GM12878 (cell line): ENCODE results near the gene TMEM30A. TPM values are rescaled to one million over a fixed set of nuclear protein-coding genes. Genes with fewer than 3 reads are reported as not detected.

Source experiments
- ATAC-seq: fragments of 200-7000 bp; cut with Tn5 transposase; 3 replicates; pipeline ENCODE4 v1.9.1; 2020; ENCODE audit warnings: mild to moderate bottlenecking, moderate library complexity
- BruUV-seq: library from RNA; stranded (reverse); fragments of 400-500 nt; replicated peaks from 2 replicates; lab custom pipeline; 2021; lab: Mats Ljungman, UMichigan
- CTCF ChIA-PET: fragments of 300-600 bp; sonication (Branson Sonifier 250); formaldehyde crosslinking; extraction: SDS; loops from one replicate; lab custom pipeline; 2021; ENCODE audit warnings: inconsistent platforms; lab: Yijun Ruan, JAX
- POLR2A ChIA-PET: fragments of 350-600 bp; formaldehyde crosslinking; extraction: SDS; loops from one replicate; lab custom pipeline; 2021; ENCODE audit warnings: inconsistent platforms; lab: Charles Lee
- RAD21 ChIA-PET: fragments of 300-600 bp; sonication (Branson Sonifier 250); formaldehyde crosslinking; loops from one replicate; lab custom pipeline; 2023; ENCODE audit warnings: antibody characterized with exemption; ENCODE audit not compliant: unreplicated experiment; lab: Charles Lee
- SMC1A ChIA-PET: fragments of 300-600 bp; sonication (Branson Sonifier 250); formaldehyde crosslinking; loops from one replicate; lab custom pipeline; 2023; ENCODE audit not compliant: unreplicated experiment, uncharacterized antibody; lab: Charles Lee
- DNase-seq: peaks from one replicate; pipeline ENCODE4 v3.0.0-alpha.2; 2011; ENCODE audit warnings: low read depth, low spot score
- FAIRE-seq: peaks from 3 replicates; lab custom pipeline; 2011; peaks lifted over from hg19 to GRCh38; lab: Jason Lieb, UNC
- H2AFZ ChIP-seq: 2 replicates; pipeline ENCODE4 v1.6.0; 2011; ENCODE audit warnings: low read depth, low read length, control low read depth; ENCODE audit not compliant: control insufficient read depth
- H3K27ac ChIP-seq: 2 replicates; pipeline ENCODE4 v1.5.1; 2011; ENCODE audit warnings: control low read depth; ENCODE audit not compliant: control insufficient read depth, insufficient read depth
- H3K27me3 ChIP-seq, 2 experiments: replicated peaks in 1 of 2; 2 replicates each; pipeline versions ENCODE4 v1.6.0 to v1.6.1; 2011; ENCODE audit warnings: low read length in 1 of 2; ENCODE audit not compliant: control insufficient read depth in 2 of 2, insufficient read depth in 2 of 2
- H3K36me3 ChIP-seq, 2 experiments: 2 replicates each; pipeline ENCODE4 v1.5.1; 2011; ENCODE audit warnings: low read length in 1 of 2; ENCODE audit not compliant: control insufficient read depth in 2 of 2, insufficient read depth in 2 of 2
- H3K4me1 ChIP-seq: 2 replicates; pipeline ENCODE4 v1.6.1; 2011; ENCODE audit warnings: mild to moderate bottlenecking, low read length, moderate library complexity, mixed read lengths; ENCODE audit not compliant: control insufficient read depth, insufficient read depth
- H3K4me2 ChIP-seq: 2 replicates; pipeline ENCODE4 v1.6.0; 2011; ENCODE audit warnings: control low read depth; ENCODE audit not compliant: control insufficient read depth, insufficient read depth
- H3K4me3 ChIP-seq: fragments of 200-600 bp; sonication (generic); 2 replicates; pipeline ENCODE4 v1.5.1; 2016
- H3K79me2 ChIP-seq: 2 replicates; pipeline ENCODE4 v1.6.0; 2011; ENCODE audit warnings: low read length; ENCODE audit not compliant: control insufficient read depth, insufficient read depth
- H3K9ac ChIP-seq: 2 replicates; pipeline ENCODE4 v1.8.0; 2011; ENCODE audit warnings: low read length, control low read depth, mixed read lengths; ENCODE audit not compliant: control insufficient read depth, insufficient read depth
- H3K9me3 ChIP-seq: replicated peaks from 3 replicates; pipeline ENCODE4 v1.5.1; 2011; ENCODE audit warnings: mild to moderate bottlenecking, low read length; ENCODE audit not compliant: control insufficient read depth, insufficient read depth
- H4K20me1 ChIP-seq: 2 replicates; pipeline ENCODE4 v1.6.0; 2011; ENCODE audit not compliant: control insufficient read depth, insufficient read depth
- CHD2 ChIP-seq: IDR thresholded peaks from 2 replicates; pipeline ENCODE4 v1.6.1; 2011; ENCODE audit warnings: low read depth, low read length, improper control_type of control experiment, borderline replicate concordance
- HDGF ChIP-seq: fragments of 450-650 bp; IDR thresholded peaks from 2 replicates; pipeline ENCODE4 v1.6.1; 2016; ENCODE audit warnings: antibody characterized with exemption
- JUND ChIP-seq: IDR thresholded peaks from 2 replicates; pipeline ENCODE4 v1.6.1; 2012; ENCODE audit warnings: low read depth, mild to moderate bottlenecking, low read length, improper control_type of control experiment, moderate library complexity
- STAT3 ChIP-seq: IDR thresholded peaks from 2 replicates; pipeline ENCODE4 v1.6.1; 2011; ENCODE audit warnings: low read depth, low read length, improper control_type of control experiment
- ZNF207 ChIP-seq: fragments of 450-650 bp; IDR thresholded peaks from 2 replicates; pipeline ENCODE4 v1.6.1; 2014; ENCODE audit warnings: antibody characterized with exemption, mild to moderate bottlenecking, borderline replicate concordance
- WGBS: methylation state at CpG from one replicate; pipeline ENCODE4 v1.1.6; 2016; ENCODE audit warnings: low lambda C conversion rate; ENCODE audit not compliant: insufficient replicate concordance, insufficient coverage; ENCODE audit errors: missing lambda C conversion rate; 5-methylcytosine and 5-hydroxymethylcytosine counted together
- in situ Hi-C: fragments of 300-500 bp; cut with MboI; formaldehyde crosslinking; loops from 9 replicates; pipeline ENCODE4 v1.14.3; 2018; ENCODE audit warnings: mixed read lengths
- intact Hi-C: fragments of 100-400 bp; cut with micrococcal nuclease; formaldehyde crosslinking; loops from one replicate; pipeline ENCODE4 v1.14.2; 2022; ENCODE audit not compliant: unreplicated experiment
- polyA plus RNA-seq, 11 experiments: library from polyadenylated mRNA; depleted of rRNA in 4 of 11; unstranded in 6 of 11; stranded (reverse) in 5 of 11; fragments of >200 nt; fragmentation: Nextera tagmentation in 4 of 11; fragmentation: Illumina TruSeq in 1 of 11; extraction: Ambion mirVana in 4 of 11; extraction: Trizol in 1 of 11; gene quantifications; 1 replicate in 1 of 11; 2 replicates in 10 of 11; pipeline versions ENCODE4 v1.2.1 to v1.2.3, GENCODE V29; 2011 to 2016; ENCODE audit warnings: inconsistent platforms in 2 of 11, missing spikeins in 2 of 11, low read depth in 1 of 11
- total RNA-seq, 4 experiments: library from RNA; depleted of rRNA in 3 of 4; stranded (reverse); fragments of >200 nt in 3 of 4; fragmentation: Illumina TruSeq in 1 of 4; extraction: Trizol in 1 of 4; gene quantifications; 2 replicates each; pipeline versions ENCODE4 v1.2.1 to v1.2.3, GENCODE V29; 2013 to 2021
- TF ChIP-seq, protein P1 (sequence below): fragments of 450-650 bp; IDR thresholded peaks from 2 replicates; pipeline ENCODE4 v1.6.1; 2017; ENCODE audit warnings: low read depth, mild to moderate bottlenecking, moderate library complexity

The TMEM30A gene
- total and polyA plus RNA-seq, 10 of the 15 experiments (the other 5 are each of a cell fraction or from before 2014, with no cell fraction given) = 11.9 to 61.6 (median 43.2) TPM

DNA sequence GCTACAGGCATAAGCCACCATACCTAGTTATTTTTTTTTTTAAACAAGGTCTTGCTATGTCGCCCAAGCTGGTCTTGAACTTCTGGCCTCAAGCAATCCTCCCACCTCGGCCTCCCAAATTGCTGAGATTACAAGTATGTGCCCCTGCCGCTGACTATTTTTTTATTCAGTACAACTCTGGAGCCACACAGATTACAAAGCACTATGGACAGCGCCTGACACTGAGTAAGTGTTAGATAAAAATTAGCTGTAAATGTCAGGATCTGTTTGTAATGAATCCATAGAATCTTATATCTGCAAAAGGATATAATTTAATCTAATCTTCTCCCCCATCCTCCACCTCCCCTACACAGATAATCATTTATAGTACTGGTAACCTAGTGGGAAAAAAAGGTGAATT, 63.5 kb downstream of the TMEM30A start:
- no peaks in the 10 kb centered on the region for H3K79me2 ChIP-seq
- no peaks in the 10 kb centered on the region for H3K36me3 ChIP-seq
- ChIA-PET SMC1A (interaction anchor here (0.6 to 1.2 kb wide), 4 partner anchors 9 to 159 kb away, joined by 3 to 4 read pairs (median 3); no protein-coding TSS in a partner anchor), RAD21 (interaction anchor here (1.3 to 2.3 kb wide), 2 partner anchors 12 to 306 kb away, joined by 3 to 8 read pairs; no protein-coding TSS in a partner anchor), POLR2A (interaction anchor here (1.0 kb wide), 1 partner anchor 10 kb away, joined by 4 read pairs; no protein-coding TSS in a partner anchor), CTCF (interaction anchor here (1.8 to 2.6 kb wide), 3 partner anchors 10 to 1488 kb away, joined by 6 to 37 read pairs (median 7); no protein-coding TSS in a partner anchor)
- WGBS = 51% methylated on average over 4 of the region's 4 CpGs
- no peak overlapping the region for H3K9ac ChIP-seq
- in situ Hi-C loops = no loop called here
- FAIRE-seq (no peak), DNase-seq (no peak), ATAC-seq (no peak)
- H3K4me3 ChIP-seq = no peak overlapping the region
- no peaks in the 10 kb centered on the region for H3K9me3 ChIP-seq
- TF ChIP-seq JUND = no peak
- no peak for TF ChIP-seq CHD2
- TF ChIP-seq ZNF207 = no peak
- TF ChIP-seq STAT3 = no peak
- BruUV-seq = no TSS peak
- no peaks in the 10 kb centered on the region for H4K20me1 ChIP-seq
- no peak overlapping the region for H2AFZ ChIP-seq
- H3K4me1 ChIP-seq = no peaks in the 10 kb centered on the region
- H3K4me2 ChIP-seq = no peak overlapping the region
- H3K27me3 ChIP-seq = no peaks in the 10 kb centered on the region; a peak in 1 of 4 replicates
- no peak overlapping the region for H3K27ac ChIP-seq
- intact Hi-C loops = no loop called here

DNA sequence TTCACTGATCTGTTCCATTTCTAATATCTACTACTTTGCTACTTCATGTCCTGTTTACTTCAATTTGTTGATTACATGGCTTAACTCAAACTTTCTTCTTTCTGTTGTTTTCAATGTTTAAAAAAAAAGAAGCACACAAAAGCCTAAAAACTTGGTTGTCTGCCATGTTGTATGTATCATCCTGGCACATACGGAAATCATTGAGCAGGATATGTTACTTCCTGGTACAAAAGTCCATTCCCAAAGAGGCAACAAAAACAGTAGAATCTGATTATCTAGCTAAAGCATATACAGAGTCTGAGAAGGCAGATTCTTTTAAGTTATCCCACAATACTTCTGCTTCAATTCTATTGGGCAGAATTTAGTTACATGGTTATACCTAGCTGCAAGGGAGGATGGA, 64.2 kb downstream of the TMEM30A start:
- H3K27ac ChIP-seq = no peak overlapping the region
- no peak for TF ChIP-seq HDGF
- TF ChIP-seq, protein P1, sequence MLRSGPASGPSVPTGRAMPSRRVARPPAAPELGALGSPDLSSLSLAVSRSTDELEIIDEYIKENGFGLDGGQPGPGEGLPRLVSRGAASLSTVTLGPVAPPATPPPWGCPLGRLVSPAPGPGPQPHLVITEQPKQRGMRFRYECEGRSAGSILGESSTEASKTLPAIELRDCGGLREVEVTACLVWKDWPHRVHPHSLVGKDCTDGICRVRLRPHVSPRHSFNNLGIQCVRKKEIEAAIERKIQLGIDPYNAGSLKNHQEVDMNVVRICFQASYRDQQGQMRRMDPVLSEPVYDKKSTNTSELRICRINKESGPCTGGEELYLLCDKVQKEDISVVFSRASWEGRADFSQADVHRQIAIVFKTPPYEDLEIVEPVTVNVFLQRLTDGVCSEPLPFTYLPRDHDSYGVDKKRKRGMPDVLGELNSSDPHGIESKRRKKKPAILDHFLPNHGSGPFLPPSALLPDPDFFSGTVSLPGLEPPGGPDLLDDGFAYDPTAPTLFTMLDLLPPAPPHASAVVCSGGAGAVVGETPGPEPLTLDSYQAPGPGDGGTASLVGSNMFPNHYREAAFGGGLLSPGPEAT = no peak
- no peak overlapping the region for H3K9ac ChIP-seq
- BruUV-seq = no TSS peak
- intact Hi-C loops (no loop called here), in situ Hi-C loops (no loop called here)
- no peaks in the 10 kb centered on the region for H4K20me1 ChIP-seq
- no peaks in the 10 kb centered on the region for H3K36me3 ChIP-seq
- RAD21 ChIA-PET = interaction anchor here (1.3 to 2.3 kb wide), 2 partner anchors 11 to 306 kb away, joined by 3 to 8 read pairs; no protein-coding TSS in a partner anchor
- SMC1A ChIA-PET = interaction anchor here (0.6 to 1.2 kb wide), 4 partner anchors 9 to 159 kb away, joined by 3 to 8 read pairs (median 4); no protein-coding TSS in a partner anchor
- no peak for DNase-seq
- no peak for FAIRE-seq
- ATAC-seq = no peak
- H3K79me2 ChIP-seq = no peaks in the 10 kb centered on the region
- CTCF ChIA-PET = interaction anchor here (1.0 to 2.6 kb wide), 4 partner anchors 10 to 1488 kb away, joined by 3 to 37 read pairs (median 6); no protein-coding TSS in a partner anchor
- 77% methylated on average over 1 of the region's 1 CpG for WGBS
- H3K9me3 ChIP-seq = no peaks in the 10 kb centered on the region
- H3K27me3 ChIP-seq = no peaks in the 10 kb centered on the region; a peak in 1 of 4 replicates
- POLR2A ChIA-PET = interaction anchor here (1.0 kb wide), 1 partner anchor 11 kb away, joined by 4 read pairs; no protein-coding TSS in a partner anchor
- no peak overlapping the region for H3K4me2 ChIP-seq
- H3K4me3 ChIP-seq = no peak overlapping the region
- H3K4me1 ChIP-seq = no peaks in the 10 kb centered on the region
- no peak overlapping the region for H2AFZ ChIP-seq
